Thoracic aorta (tissue), 2 donors: ENCODE measurements around the gene RELN. TPM values are rescaled to one million over a fixed set of nuclear protein-coding genes. Genes with fewer than 3 reads are reported as not detected.

ENCODE experiments used
- ATAC-seq: fragments of 150-250 bp; one replicate; pipeline ENCODE4 v1.8.0; 2017; ENCODE audit warnings: low read depth; ENCODE audit not compliant: insufficient number of reproducible peaks, low FRiP score
- DNase-seq: peaks from one replicate; pipeline ENCODE4 v3.0.0-alpha.2; 2020; ENCODE audit warnings: low spot score
- H3K27ac ChIP-seq, 2 donors: fragments of 200-600 bp; sonication (generic); 1 replicate in 1 of 2; 2 replicates in 1 of 2; pipeline ENCODE4 v1.5.1; 2016; ENCODE audit warnings: mild to moderate bottlenecking in 2 of 2, moderate library complexity in 2 of 2
- H3K27me3 ChIP-seq: fragments of 200-600 bp; sonication (generic); replicated peaks from 2 replicates; pipeline ENCODE4 v1.6.0; 2016; ENCODE audit warnings: mild to moderate bottlenecking; ENCODE audit not compliant: insufficient read depth
- H3K36me3 ChIP-seq: fragments of 200-600 bp; sonication (generic); one replicate; pipeline ENCODE4 v1.5.1; 2016
- H3K4me1 ChIP-seq, 2 donors: fragments of 200-600 bp; sonication (generic); 1 replicate in 1 of 2; 2 replicates in 1 of 2; pipeline versions ENCODE4 v1.5.1 to v1.6.0; 2016; ENCODE audit warnings: low read depth in 2 of 2, mild to moderate bottlenecking in 1 of 2; ENCODE audit not compliant: control insufficient read depth in 1 of 2
- H3K4me3 ChIP-seq: fragments of 200-600 bp; sonication (generic); 2 replicates; pipeline ENCODE4 v1.5.1; 2016; ENCODE audit warnings: mild to moderate bottlenecking
- H3K9me3 ChIP-seq: fragments of 200-600 bp; sonication (generic); 2 replicates; pipeline ENCODE4 v1.5.1; 2016
- total RNA-seq, 2 donors: library from RNA; depleted of rRNA; stranded (reverse); fragments of >200 nt; gene quantifications; one replicate each; pipeline versions ENCODE4 v1.1.0 to v1.2.3, GENCODE V29; 2016
- TF ChIP-seq, protein P1 (sequence below): fragments of 200-600 bp; sonication (generic); IDR thresholded peaks from one replicate; pipeline ENCODE4 v1.5.1; 2019; ENCODE audit warnings: antibody characterized with exemption

Gene RELN
- total RNA-seq, 2 donors from 2014 or later = 0.49 to 5.1 TPM

GRCh38 chr7:103439661-103440060 is 549.8 kb downstream of the RELN start:
- Histone ChIP-seq H3K27ac (no peak overlapping the region), H3K27me3 (no peaks in the 10 kb centered on the region), H3K9me3 (no peaks in the 10 kb centered on the region), H3K4me1 (no peaks in the 10 kb centered on the region), H3K36me3 (no peaks in the 10 kb centered on the region), H3K4me3 (no peak overlapping the region)
- no peak for DNase-seq
- TF ChIP-seq, protein P1, sequence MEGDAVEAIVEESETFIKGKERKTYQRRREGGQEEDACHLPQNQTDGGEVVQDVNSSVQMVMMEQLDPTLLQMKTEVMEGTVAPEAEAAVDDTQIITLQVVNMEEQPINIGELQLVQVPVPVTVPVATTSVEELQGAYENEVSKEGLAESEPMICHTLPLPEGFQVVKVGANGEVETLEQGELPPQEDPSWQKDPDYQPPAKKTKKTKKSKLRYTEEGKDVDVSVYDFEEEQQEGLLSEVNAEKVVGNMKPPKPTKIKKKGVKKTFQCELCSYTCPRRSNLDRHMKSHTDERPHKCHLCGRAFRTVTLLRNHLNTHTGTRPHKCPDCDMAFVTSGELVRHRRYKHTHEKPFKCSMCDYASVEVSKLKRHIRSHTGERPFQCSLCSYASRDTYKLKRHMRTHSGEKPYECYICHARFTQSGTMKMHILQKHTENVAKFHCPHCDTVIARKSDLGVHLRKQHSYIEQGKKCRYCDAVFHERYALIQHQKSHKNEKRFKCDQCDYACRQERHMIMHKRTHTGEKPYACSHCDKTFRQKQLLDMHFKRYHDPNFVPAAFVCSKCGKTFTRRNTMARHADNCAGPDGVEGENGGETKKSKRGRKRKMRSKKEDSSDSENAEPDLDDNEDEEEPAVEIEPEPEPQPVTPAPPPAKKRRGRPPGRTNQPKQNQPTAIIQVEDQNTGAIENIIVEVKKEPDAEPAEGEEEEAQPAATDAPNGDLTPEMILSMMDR = no peak
- no peak for ATAC-seq

- Histone ChIP-seq H3K27ac (no peak overlapping the region), H3K4me3 (no peak overlapping the region), H3K27me3 (no peaks in the 10 kb centered on the region), H3K36me3 (no peaks in the 10 kb centered on the region), H3K4me1 (peaks cover 0 to 3% of the 10 kb centered on the region in 2 donors), H3K9me3 (no peaks in the 10 kb centered on the region)
- ATAC-seq (no peak), DNase-seq (no peak)
- TF ChIP-seq, protein P1 = no peak
Observed at GRCh38 chr7:103437623-103438022, 551.8 kb downstream of the RELN start.

DNA sequence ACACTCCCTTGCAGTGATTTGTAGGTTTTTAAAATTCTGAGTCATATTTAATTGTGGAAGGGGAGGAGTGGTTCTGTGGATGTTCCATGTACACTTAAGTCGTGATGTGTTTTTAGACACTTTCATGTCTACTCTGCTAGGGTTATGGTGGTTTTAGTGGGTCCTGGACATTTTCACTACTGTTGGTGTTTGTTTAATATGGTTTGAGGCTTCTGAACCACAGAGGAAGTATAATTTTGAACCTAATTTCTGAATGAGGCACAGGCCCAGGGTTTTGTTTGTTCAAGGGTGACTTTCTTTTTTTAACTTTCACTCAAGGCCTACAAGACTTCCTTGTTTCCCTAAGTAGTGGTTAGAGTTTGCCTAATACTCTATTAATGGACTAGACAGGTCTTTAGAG is 556.7 kb downstream of the RELN start:
- ATAC-seq (no peak), DNase-seq (no peak)
- no peaks in the 10 kb centered on the region for H3K9me3 ChIP-seq
- no peaks in the 10 kb centered on the region for H3K27me3 ChIP-seq
- H3K4me1 ChIP-seq = peaks cover 0 to 3% of the 10 kb centered on the region in 2 donors
- no peak overlapping the region for H3K27ac ChIP-seq
- TF ChIP-seq, protein P1 = no peak
- no peaks in the 10 kb centered on the region for H3K36me3 ChIP-seq
- no peak overlapping the region for H3K4me3 ChIP-seq

DNA sequence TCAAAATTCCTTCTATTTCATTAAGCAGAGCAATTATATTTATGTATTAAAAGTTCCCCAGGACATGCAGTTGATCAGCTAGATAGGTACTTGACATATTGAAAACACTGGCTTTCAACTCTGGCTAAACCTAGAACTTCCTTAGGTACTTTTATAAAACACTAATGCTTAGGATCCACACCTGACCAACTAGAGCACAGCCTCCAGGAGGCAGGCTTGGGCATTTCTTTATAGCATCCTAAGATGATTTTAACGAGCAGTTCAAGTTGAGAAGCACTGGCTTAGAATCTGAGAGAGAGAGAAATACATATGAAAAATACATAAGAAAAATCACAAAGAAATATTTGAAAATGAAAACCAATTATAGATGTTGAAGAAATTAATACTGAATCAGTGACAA is 564.3 kb downstream of the RELN start:
- DNase-seq (no peak), ATAC-seq (no peak)
- Histone ChIP-seq H3K9me3 (no peaks in the 10 kb centered on the region), H3K4me1 (no peaks in the 10 kb centered on the region), H3K4me3 (no peak overlapping the region), H3K27me3 (no peaks in the 10 kb centered on the region), H3K27ac (no peak overlapping the region), H3K36me3 (no peaks in the 10 kb centered on the region)
- TF ChIP-seq, protein P1 = no peak

DNA sequence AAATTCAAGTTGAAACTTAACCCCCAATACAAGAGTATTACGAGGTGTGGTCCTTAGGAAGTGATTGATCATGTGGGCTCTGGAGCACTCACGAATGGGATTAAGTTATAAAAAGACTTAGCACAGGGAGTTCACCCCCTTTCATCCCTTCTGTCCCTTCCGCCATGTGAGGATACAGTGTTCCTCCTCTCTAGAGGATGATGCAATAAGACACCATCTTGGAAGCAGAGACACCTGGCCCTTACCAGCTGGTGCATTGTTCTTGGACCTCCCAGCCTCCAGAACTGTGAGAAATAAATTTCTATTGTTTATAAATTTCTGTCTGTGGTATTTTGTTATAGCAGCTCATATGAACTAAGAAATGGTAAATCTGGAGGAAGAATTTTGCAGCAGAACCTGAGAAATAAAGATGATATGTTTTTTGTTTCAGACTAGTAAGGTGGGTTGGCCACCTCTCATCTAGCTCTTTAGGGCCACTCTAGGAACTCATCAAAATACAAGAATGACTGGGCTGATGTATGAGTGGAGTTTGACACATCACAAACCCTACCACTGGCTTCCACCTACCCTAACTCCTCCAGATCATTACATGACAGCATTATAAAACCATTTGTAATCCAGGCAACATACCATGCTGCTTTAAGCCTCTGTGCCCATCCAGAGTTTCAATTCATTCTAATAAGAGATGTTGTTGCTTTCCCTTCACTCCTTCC is 565.8 kb downstream of the RELN start:
- no peak for DNase-seq
- ATAC-seq = no peak
- no peaks in the 10 kb centered on the region for H3K4me1 ChIP-seq

More for the DNA sequence above, 565.8 kb downstream of the RELN start:
- H3K4me3 ChIP-seq = no peak overlapping the region
- H3K9me3 ChIP-seq = no peaks in the 10 kb centered on the region
- no peaks in the 10 kb centered on the region for H3K27me3 ChIP-seq
- TF ChIP-seq, protein P1 = no peak
- no peak overlapping the region for H3K27ac ChIP-seq
- H3K36me3 ChIP-seq = no peaks in the 10 kb centered on the region

Other genes starting within 250 kb of the RELN start
- 10 to 100 TPM; 13.8 to 14.8 TPM for gene ORC5, start 218.4 kb upstream of the RELN start, total RNA-seq